Vagina (tissue), 2 donors: Measurements from ENCODE around the gene BFSP2. TPM values are rescaled to one million over a fixed set of nuclear protein-coding genes. Genes with fewer than 3 reads are reported as not detected.
A peak's percentile ranks its signal among the peaks of the same experiment; 100 is the strongest.

Source experiments
- DNase-seq, 2 donors: peaks; one replicate each; pipeline ENCODE4 v3.0.0-alpha.2; 2017; ENCODE audit errors: extremely low spot score in 2 of 2
- H3K27ac ChIP-seq: fragments of 200-600 bp; sonication (generic); one replicate; pipeline ENCODE4 v1.5.1; 2019
- H3K27me3 ChIP-seq: fragments of 200-600 bp; sonication (generic); one replicate; pipeline ENCODE4 v1.5.1; 2019
- H3K36me3 ChIP-seq, 2 donors: fragments of 200-600 bp; sonication (generic); one replicate each; pipeline ENCODE4 v1.5.1; 2017 to 2019
- H3K4me1 ChIP-seq: fragments of 200-600 bp; sonication (generic); one replicate; pipeline ENCODE4 v1.5.1; 2019
- H3K4me3 ChIP-seq, 2 donors: fragments of 200-600 bp; sonication (generic); 1 replicate in 1 of 2; 2 replicates in 1 of 2; pipeline ENCODE4 v1.5.1; 2016 to 2019
- H3K9me3 ChIP-seq: fragments of 200-600 bp; sonication (generic); one replicate; pipeline ENCODE4 v1.5.1; 2019
- POLR2A ChIP-seq, 2 donors: fragments of 450-650 bp; IDR thresholded peaks; one replicate each; pipeline ENCODE4 v1.6.1; 2017; ENCODE audit warnings: antibody characterized with exemption in 2 of 2, mild to moderate bottlenecking in 2 of 2, moderate library complexity in 2 of 2
- POLR2AphosphoS5 ChIP-seq, 2 donors: sonication (generic); formaldehyde crosslinking; IDR thresholded peaks; one replicate each; pipeline ENCODE4 v1.9.0; 2017; ENCODE audit warnings: antibody characterized with exemption in 2 of 2, mild to moderate bottlenecking in 2 of 2, low read depth in 1 of 2; ENCODE audit not compliant: insufficient read depth in 1 of 2
- intact Hi-C: fragments of 100-400 bp; cut with DNase I; formaldehyde crosslinking; loops from one replicate; pipeline ENCODE4 v1.15.1; 2023
- total RNA-seq: library from RNA; depleted of rRNA; stranded (reverse); fragments of >200 nt; gene quantifications from one replicate; pipeline ENCODE4 v1.2.3, GENCODE V29; 2016
- TF ChIP-seq, protein P1 (sequence below), 3 experiments: fragments of 450-650 bp in 2 of 3; fragments of 200-600 bp in 1 of 3; sonication (generic) in 1 of 3; IDR thresholded peaks; one replicate each; pipeline ENCODE4 v1.5.1; 2017 to 2019; ENCODE audit warnings: antibody characterized with exemption in 3 of 3, mild to moderate bottlenecking in 2 of 3, moderate library complexity in 2 of 3

BFSP2 gene
- total RNA-seq, 1 donor from 2014 or later = not detected

DNA sequence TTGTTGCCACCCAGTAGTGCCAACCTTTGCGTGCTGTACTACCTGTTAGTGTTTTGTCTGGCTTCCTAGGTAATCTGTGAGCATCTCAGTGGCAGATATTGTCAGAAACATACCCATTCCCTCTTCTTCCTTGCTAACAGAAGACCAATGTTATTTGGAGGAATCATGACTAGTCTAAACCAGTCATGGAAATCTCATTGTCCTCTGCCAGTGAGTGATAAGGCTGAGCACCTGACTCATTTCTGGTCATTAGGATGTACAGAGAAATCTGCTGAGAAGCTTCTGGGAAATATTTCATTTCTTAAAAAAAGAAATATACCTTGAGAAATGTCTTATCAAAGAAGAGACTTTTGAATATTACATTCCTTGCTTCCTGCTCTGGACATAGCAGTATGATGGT is 103.6 kb downstream of the BFSP2 start:
- Histone ChIP-seq H3K4me3 (no peak overlapping the region), H3K4me1 (no peaks in the 10 kb centered on the region), H3K36me3 (no peaks in the 10 kb centered on the region), H3K9me3 (no peaks in the 10 kb centered on the region), H3K27ac (no peak overlapping the region), H3K27me3 (no peaks in the 10 kb centered on the region)
- DNase-seq = peak in 1 of 2 donors; percentile 10
- intact Hi-C loops = no loop called here
- TF ChIP-seq, protein P1, sequence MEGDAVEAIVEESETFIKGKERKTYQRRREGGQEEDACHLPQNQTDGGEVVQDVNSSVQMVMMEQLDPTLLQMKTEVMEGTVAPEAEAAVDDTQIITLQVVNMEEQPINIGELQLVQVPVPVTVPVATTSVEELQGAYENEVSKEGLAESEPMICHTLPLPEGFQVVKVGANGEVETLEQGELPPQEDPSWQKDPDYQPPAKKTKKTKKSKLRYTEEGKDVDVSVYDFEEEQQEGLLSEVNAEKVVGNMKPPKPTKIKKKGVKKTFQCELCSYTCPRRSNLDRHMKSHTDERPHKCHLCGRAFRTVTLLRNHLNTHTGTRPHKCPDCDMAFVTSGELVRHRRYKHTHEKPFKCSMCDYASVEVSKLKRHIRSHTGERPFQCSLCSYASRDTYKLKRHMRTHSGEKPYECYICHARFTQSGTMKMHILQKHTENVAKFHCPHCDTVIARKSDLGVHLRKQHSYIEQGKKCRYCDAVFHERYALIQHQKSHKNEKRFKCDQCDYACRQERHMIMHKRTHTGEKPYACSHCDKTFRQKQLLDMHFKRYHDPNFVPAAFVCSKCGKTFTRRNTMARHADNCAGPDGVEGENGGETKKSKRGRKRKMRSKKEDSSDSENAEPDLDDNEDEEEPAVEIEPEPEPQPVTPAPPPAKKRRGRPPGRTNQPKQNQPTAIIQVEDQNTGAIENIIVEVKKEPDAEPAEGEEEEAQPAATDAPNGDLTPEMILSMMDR (IDR thresholded peaks at IDR 0.05) = no peak
- no peak for TF ChIP-seq POLR2A (IDR thresholded peaks at IDR 0.05)
- TF ChIP-seq POLR2AphosphoS5 (IDR thresholded peaks at IDR 0.05; ENCODE audit: insufficient read depth in 1 of 2, low read depth in 1 of 2) = no peak

DNA sequence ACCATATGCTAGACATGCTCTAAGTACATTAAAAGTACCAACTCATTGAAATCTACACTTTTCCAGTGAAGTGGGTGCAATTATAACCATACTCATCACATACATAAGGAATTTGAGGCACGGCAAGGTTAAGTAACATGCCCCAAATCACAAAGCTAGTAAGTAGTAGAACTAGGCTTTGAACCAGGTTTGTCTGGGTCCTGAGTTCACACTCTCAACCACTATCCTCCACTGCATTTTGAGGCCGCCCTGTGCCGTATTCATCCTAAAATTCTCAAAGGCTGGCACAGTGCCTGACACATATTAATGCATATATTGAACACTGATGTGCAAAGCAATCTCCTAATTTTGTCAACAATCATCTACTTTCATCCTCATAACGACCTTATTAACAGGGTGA is 104.9 kb downstream of the BFSP2 start:
- Histone ChIP-seq H3K27ac (no peak overlapping the region), H3K36me3 (no peaks in the 10 kb centered on the region), H3K4me3 (no peak overlapping the region), H3K4me1 (no peaks in the 10 kb centered on the region), H3K9me3 (no peaks in the 10 kb centered on the region), H3K27me3 (no peaks in the 10 kb centered on the region)
- no peak for TF ChIP-seq POLR2A (IDR thresholded peaks at IDR 0.05)
- TF ChIP-seq, protein P1 (IDR thresholded peaks at IDR 0.05) = no peak
- TF ChIP-seq POLR2AphosphoS5 (IDR thresholded peaks at IDR 0.05; ENCODE audit: insufficient read depth in 1 of 2, low read depth in 1 of 2) = no peak
- intact Hi-C loops = no loop called here
- DNase-seq = peak in 1 of 2 donors; percentile 10

GRCh38 chr3:133505813-133506212 is 106.0 kb downstream of the BFSP2 start:
- Histone ChIP-seq H3K27me3 (no peaks in the 10 kb centered on the region), H3K36me3 (no peaks in the 10 kb centered on the region), H3K4me1 (no peaks in the 10 kb centered on the region), H3K9me3 (no peaks in the 10 kb centered on the region), H3K27ac (no peak overlapping the region), H3K4me3 (no peak overlapping the region)
- DNase-seq = no peak
- intact Hi-C loops = no loop called here
- TF ChIP-seq POLR2A (IDR thresholded peaks at IDR 0.05) (no peak), POLR2AphosphoS5 (IDR thresholded peaks at IDR 0.05; ENCODE audit: insufficient read depth in 1 of 2, low read depth in 1 of 2) (no peak)
- TF ChIP-seq, protein P1 (IDR thresholded peaks at IDR 0.05) = no peak

- no peaks in the 10 kb centered on the region for H3K9me3 ChIP-seq
- H3K27me3 ChIP-seq = no peaks in the 10 kb centered on the region
- intact Hi-C loops = no loop called here
- peak in 1 of 2 donors; percentile 47 for DNase-seq
- TF ChIP-seq POLR2AphosphoS5 (IDR thresholded peaks at IDR 0.05; ENCODE audit: insufficient read depth in 1 of 2, low read depth in 1 of 2) (no peak), POLR2A (IDR thresholded peaks at IDR 0.05) (no peak)
- TF ChIP-seq, protein P1 (IDR thresholded peaks at IDR 0.05) = no peak
- H3K4me3 ChIP-seq = no peak overlapping the region
- H3K4me1 ChIP-seq = no peaks in the 10 kb centered on the region
- H3K36me3 ChIP-seq = no peaks in the 10 kb centered on the region
- no peak overlapping the region for H3K27ac ChIP-seq
These were observed 106.5 kb downstream of the BFSP2 start for GRCh38 chr3:133506215-133506901.

DNA sequence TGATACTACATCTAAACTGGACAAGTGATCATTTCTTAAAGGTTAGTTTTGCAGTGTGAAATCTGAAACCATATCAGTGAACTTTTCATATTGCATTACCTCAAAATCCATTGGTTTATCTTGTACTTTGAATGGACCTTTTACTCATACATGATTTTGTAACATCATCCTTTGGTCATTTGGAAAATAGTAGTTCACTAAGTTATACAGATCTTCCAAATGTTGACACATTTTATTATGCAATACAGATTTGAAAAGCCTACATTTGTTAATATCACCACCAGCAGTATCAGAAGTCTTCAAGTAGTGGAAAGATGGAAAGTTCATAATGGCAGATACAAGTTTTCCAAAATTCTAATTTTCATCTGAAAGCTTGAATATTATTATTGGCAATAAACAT is 109.6 kb downstream of the BFSP2 start:
- Histone ChIP-seq H3K9me3 (no peaks in the 10 kb centered on the region), H3K36me3 (no peaks in the 10 kb centered on the region), H3K27ac (no peak overlapping the region), H3K4me1 (no peaks in the 10 kb centered on the region), H3K4me3 (no peak overlapping the region), H3K27me3 (no peaks in the 10 kb centered on the region)
- TF ChIP-seq, protein P1 (IDR thresholded peaks at IDR 0.05) = no peak
- no peak for TF ChIP-seq POLR2A (IDR thresholded peaks at IDR 0.05)
- TF ChIP-seq POLR2AphosphoS5 (IDR thresholded peaks at IDR 0.05; ENCODE audit: insufficient read depth in 1 of 2, low read depth in 1 of 2) = no peak
- DNase-seq = no peak
- intact Hi-C loops = no loop called here
